GM21423 (cell line): ENCODE measurements around the gene FAM174C.

Experiments
- ATAC-seq: cut with Tn5 transposase; IDR thresholded peaks from one replicate; pipeline ENCODE4 v1.9.1; 2021; ENCODE audit warnings: mild to moderate bottlenecking, moderate library complexity; ENCODE audit not compliant: unreplicated experiment

FAM174C gene

DNA sequence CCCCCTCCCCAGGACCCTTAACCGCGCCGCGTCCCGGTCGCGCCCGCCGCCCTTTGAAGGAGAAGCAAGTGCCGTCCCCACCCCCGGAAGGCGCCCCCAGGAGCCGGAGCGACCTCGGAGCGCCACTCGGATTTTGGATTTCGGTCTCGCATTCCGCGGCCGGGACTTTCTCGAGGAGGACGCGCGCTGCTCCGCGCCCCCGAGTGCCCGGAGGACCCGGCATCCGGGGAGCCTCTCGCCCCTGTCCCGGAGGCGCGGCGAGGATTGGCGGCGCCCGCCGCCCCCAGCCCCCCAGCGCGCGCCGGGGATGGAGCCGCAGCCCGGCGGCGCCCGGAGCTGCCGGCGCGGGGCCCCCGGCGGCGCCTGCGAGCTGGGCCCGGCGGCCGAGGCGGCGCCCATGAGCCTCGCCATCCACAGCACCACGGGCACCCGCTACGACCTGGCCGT lies 25.3 kb upstream of the FAM174C start:
- no peak for ATAC-seq

DNA sequence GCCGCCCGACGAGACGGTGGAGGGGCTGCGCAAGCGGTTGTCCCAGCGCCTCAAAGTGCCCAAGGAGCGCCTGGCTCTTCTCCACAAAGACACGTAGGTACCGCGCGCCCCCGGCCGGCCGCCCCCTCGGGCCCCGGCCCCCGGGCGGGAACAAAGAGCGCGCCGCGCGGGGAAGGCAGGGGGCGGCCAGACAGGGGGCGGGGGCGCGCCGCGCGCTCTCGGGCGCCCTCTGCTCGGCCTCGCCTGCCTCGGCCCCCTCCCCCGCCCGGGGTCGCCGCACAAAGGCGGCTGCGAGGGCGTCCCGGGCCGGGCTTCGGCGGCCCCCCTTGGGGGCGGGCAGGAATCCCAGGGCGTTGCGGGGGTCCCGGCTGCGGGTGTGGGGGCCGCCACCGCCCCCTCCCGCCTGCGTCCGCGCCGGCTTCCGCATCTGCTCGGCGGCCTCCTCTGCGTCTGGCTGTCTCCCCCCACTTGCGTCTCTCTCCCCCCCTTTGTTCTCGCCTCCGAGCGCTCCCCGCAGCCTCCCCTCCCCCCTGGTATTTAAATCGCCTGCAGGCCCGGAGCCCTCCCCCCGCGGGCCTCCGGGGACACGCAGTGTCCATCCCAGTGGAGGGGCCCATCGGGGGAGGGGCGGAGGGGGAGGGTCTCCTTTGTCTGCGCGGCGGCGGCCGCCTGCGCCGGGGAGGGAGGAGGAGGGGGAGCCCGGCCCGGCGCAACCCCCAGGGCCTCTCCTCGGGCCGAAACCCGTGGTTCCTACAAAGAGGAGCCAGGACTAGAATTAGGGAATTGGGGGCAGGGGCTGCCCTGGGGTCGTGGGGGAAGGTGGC lies 24.7 kb upstream of the FAM174C start:
- no peak for ATAC-seq

DNA sequence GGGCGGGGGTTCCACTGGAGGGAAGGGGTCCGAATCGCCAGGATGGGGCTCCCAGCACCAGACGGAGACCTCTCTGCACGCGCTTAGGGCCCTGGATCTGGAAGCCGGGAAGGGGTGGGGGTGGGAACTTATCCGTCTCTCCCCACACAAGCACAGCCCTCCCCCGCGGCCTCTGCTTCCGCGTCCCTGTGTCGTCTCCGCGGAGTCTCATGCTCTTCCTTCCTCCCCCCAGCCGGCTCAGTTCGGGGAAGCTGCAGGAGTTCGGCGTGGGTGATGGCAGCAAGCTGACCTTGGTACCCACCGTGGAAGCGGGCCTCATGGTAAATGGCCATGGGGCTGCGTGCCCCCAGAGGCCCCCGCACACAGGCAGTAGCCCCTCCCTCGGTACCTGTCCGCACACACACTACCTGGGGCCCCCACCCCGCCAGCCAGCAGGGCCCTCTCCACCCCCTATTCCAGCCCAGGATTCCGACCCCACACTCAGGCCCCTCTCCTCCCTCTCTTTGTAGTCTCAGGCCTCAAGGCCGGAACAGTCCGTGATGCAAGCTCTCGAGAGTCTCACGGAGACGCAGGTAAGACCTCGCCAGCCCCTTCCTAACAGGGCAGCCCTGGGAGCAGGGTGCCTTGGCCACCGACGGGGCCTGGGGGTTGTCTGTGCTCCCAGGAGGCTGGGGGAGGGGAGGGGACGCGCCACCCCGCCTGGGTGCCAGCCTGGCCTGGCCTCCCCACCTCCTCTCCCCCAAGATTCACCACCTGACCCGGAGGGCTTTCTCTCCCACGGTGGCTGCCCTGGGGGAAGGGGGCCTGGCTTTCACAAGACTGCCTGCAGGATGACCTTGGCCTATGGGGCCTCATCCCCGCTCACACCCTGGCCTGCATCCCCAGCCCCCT lies 23.8 kb upstream of the FAM174C start:
- ATAC-seq, result no peak

DNA sequence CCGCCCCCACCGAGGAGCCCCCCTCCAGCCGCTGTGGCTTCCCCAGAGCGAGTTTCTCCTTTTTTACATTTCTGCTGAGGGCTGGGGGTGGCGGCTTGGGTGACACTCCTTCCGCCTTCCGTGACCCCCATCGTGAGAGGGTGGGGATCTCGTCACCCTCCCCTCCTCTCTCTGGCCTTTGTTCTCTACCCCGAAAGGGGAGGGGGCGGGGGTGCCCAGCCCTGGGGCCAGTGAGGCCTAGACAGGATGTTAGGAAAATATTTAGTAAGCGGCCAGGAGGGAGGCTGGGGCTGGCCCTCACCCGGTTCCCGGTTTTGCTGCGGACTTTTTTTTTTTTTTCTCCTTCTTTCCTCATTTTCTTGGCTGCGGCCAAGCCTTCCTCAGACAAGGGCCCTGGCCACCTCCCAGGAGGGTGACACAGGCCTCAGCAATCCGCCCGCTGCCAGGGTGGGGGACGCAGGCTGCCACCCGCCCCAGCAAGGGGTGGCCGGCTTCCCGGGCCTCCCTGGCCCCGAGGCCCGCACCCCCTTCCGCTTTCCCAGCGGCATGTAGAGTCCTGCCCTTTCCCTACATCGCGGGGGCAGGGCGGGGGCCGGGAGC lies 23.0 kb upstream of the FAM174C start:
- ATAC-seq, result no peak

DNA sequence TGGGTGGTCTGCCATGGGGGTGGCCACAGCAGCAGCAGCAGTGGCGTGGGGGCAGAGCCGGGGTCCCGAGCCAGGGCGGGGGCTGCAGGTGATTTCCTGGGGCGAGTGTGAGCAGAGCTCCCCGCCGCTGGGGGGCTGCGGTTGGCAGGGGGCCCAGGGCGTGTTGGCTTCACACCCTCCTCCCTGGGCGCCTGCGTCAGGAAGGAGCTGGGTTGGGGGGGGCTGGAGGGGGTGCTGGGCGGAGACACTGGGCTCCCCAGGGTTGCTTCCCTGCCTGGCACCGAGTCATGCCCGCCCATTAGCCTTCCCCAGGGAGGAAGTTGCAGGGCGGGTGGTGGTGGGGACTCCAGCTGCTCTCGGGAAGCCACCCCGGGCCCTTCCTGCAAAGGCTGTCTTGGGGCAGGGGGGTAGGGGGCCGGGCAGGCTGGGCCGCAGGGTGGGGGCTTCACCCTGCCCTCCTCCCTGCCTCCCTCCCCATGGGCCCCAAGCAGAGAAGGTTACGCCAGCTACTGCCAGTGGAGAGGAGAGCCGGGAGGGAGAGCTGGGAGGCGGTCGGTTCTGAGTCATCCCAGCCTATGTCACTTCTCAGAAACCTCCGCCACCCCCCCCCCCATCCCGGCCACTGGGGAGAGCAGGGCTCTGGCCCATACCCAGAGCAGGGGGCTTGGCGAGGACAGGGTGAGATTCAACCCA lies 22.4 kb upstream of the FAM174C start:
- no peak for ATAC-seq

DNA sequence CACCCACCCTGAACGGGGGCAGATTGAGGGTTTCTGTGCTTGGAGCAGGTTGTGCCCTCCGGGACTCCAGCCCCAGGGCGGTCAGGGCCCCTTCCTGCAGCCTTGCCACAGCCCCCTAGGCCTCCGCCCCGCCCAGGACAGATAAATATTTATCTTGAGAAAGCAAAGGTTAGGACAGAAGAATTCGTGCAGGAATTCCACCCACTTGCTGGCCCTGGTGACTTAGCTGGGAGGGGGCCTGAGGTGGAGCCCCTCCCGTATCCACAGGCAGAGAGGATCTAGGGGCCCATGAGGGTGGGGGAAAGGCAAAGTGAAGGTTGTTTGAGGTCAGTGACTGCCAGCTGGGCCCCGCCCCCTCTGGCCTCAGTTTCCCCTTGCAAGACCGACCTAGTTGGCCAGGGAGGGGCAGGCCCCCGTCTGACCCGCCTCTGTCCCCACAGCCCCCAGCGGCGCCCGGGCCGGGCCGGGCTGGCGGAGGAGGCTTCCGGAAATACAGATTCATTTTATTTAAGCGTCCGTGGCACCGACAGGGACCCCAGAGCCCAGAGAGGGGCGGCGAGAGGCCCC lies 21.7 kb upstream of the FAM174C start:
- no peak for ATAC-seq

DNA sequence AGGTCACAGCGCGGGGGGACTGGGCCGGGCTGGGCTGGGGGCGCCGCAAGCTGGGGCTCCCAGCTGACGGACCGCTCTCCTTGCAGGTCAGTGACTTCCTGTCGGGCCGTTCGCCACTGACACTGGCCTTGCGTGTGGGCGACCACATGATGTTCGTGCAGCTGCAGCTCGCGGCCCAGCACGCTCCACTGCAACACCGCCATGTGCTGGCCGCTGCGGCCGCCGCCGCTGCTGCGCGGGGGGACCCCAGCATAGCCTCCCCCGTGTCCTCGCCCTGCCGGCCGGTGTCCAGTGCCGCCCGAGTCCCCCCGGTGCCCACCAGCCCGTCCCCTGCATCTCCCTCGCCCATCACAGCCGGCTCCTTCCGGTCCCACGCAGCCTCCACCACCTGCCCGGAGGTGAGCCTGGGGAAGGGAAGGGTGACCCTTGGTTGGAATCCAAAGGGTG lies 21.2 kb upstream of the FAM174C start:
- no peak for ATAC-seq

DNA sequence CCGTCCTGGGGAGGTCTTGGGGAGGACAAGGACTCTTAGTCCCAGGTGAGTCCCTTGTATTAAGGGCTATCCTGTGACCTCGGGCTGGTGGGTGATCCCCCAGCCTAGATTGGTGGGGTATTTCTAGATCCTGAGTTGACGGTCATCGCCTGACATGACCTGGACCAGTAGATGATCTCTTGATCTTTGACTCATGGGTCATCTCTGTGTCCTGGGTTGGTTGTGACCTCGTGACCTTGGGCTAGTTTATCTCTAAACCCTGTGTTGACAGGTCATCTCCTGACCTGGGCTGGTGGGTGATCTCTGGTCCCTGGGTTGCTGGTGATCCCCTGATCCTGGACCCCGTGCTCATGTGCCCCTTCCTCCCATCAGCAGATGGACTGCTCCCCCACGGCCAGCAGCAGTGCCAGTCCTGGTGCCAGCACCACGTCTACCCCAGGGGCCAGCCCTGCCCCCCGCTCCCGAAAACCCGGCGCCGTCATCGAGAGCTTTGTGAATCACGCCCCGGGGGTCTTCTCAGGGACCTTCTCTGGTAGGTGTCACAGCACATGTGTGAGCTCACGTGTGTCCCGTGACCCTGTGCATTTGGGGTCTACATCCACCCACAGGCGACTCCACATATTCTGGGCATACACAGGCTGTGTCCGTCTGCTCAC lies 20.7 kb upstream of the FAM174C start:
- ATAC-seq, result no peak

DNA sequence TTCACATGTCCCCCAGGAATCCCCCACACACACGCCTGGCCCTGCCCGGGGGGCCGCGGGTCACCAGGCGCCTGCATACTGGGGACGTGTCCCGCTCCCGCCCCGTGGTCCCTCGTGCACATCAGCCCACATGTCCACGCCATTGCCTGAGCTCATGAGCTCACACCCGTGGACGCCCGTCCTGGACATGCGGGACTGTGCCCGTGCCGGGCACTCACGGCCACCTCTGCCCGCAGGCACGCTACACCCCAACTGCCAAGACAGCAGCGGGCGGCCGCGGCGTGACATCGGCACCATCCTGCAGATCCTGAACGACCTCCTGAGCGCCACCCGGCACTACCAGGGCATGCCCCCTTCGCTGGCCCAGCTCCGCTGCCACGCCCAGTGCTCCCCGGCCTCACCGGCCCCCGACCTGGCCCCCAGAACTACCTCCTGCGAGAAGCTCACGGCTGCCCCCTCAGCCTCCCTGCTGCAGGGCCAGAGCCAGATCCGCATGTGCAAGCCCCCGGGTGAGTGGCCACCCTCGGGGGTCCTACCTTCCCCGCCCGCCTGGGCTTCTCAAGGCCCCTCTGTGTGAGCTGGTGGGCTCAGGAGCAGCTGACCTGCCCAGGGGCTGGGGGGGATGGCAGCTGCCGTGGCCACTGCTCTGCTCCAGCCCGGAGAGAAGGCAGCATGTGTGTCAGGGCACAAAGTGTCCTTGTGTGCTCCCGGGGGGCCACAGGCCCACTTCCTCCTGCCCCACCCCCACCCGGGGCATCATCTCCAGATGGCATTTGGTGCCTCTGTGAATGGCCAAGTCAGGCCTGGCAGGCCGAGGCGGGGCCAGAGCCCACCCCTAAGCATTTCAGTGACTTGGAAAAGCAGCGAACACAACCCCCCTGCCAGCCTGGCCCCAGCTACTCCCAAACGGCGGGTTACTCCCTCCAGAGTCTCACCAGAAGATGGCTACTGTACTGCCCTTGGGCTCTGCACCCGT lies 19.9 kb upstream of the FAM174C start:
- no peak for ATAC-seq

DNA sequence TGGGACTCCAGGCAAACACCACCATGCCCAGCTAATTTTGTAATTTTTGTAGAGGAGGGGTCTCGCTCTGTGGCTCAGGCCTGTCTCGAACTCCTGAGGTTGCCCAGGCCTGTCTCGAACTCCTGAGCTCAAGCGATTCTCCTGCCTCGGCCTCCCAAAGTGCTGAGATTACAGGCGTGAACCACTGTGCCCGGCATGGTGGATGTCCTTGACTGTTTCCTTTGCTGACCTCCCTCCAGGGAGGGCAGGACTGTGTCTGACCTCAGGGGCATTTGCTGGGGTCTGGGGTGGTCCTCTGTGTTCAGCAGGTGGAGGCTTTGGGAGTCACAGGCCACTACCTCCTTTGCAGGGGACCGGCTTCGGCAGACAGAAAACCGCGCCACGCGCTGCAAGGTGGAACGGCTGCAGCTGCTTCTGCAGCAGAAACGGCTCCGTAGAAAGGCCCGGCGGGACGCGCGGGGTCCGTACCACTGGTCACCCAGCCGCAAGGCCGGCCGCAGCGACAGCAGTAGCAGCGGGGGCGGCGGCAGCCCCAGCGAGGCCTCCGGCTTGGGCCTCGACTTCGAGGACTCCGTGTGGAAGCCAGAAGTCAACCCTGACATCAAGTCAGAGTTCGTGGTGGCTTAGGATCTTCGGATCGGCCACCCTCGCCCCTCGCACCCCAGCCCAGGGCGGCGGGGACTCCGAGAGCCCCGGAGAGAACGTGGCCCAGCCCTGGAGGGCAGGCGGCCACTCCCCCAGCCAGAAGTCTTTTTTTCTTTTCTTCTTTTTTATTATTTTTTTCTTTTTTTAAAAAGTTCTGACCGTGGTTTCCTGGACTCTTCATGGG lies 18.5 kb upstream of the FAM174C start:
- no peak for ATAC-seq

DNA sequence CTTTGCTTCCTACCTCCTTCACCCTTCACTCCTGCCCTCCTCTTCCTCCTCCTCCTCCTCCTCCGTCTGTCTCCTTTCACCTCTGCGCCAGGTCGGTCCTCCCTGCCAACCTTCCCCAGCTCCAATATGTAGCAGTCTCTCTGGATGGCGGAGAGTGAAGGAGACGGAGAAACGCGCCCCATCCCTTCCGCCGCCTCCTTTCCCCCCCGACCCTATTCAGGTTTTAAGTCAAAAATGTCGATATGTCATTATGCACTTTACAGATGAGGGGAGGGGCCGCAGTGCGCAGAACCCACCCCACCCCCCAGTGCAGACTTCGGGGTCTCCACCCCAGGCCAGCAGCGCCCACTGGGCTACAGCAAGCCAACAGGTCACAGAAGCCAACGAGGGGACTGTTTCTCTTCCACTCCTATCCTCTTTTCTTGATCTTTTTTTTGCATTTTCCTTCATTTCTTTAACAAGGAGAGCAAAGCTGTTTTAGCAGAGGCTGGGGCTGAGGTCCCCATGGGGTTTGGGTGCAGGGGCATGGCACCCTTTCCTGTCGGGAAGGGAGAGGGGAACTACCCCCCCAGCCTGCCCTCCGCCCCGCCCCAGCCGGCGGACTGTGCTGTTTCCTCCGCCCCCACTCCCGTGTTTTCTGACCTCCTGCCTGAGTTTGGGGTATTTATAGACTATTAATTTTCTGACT lies 17.7 kb upstream of the FAM174C start:
- ATAC-seq, result no peak

DNA sequence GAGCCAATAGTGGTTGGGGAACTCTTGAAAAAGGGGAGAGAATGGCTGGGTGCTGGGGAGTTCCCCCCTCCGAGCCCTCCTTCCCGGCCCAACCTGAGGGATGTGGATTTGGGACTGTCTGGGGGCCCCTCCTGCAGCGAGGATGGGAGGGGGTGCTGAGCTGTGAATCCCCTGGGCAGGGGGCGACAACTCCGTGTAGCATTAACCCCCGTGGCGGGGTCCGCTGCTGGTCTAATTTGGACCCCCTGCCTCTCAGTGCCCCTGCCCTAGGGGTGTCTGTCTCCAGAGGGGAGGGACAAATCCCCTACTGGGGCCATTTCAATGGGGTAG lies 17.2 kb upstream of the FAM174C start:
- no peak for ATAC-seq

DNA sequence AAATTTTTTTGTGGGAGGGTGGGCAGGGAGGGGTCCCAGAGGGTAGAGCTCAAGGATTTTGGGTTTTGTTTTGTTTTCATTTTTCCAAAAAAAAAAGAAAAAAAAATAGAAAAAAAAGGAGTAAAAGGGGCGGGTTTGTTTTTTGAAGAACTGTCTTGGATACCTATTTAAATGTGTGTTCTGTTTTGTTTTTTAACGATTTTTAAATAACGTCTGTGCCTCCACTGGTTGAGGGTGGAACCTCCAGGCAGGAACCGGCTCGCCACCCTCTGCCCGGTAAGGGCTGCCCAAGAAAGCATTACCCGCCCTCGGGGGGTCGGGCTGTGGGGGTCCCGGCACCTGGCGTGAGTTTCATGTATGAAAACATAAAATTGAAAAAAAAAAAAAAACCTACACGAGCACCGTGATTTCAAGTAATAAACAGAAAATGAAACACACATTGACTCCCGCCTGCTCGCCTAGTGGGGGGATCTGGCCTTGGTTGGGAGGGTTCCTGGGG lies 16.6 kb upstream of the FAM174C start:
- ATAC-seq, result no peak

DNA sequence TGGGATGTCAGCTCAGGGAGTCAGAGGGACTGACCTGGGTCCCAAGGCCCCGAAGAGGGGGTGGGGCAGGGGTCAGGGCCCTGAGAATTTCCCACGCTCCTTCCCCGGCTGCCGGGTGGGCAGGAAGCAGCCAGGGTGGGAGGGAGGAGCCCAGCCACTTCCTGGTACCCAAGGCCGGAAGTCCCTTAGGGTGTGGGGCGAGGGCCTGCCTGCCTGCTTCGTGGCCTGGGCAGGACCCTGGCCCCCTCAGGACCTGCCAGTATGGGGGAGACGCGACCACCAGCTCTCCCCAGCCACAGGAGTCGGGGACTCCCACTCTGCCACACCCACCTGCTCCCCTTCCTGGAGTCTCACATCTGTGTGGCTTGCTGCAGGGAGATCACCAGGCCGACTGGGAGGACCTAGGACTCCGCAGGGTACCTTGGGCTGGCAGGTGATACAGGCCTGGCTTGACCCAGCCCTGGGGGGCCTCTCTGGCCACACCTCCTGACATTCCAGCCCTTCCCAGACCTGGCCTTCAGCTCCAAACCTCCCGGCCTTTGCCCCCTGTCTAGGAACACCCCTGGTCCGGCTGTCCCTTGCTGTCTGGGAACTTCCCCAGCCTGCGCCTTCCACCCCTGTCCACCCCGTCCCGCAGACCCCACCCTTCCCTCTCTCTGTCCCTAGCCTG lies 16.0 kb upstream of the FAM174C start:
- ATAC-seq, result peak; percentile 30

DNA sequence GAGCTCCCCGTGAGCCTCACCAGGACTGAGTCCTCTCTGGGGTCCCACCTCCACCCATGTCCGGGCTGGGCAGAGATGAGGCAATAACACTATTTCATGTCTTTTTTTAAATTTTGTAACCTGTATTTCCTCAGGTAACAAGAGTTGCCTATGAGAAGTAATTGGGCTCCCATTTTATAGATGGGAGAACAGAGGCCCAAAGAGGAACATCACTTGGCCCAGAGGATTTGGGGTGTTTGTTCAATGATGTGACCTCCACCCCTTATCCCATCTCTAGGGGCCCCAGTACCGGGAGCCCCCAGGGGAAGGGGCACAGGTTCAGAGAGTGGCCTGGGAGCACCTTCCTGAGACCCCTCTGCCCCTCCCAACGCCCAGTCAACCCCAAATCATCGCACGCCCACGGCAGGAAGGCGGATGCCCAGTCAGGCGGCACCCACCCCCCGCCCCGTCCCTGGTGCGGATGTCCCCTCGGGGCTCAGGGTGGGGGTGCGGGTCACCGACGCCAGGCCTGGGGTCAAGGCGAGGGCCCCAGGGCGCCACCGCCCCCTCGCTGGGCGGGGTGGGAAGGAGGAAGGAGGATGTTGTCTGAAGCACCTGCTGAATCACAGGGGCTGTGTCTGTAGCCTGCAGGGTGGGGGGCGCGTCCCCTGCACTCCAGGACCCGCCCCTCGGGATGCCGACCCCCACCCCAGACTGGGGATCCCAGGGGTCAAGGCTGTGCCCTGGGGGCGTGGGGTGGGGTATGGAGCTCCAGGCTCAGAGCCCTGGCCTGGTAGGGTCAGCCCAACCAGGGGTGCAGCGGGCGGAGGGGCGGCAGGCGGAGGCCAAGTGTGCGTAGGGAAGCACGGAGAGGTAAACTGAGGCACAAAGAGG lies 15.2 kb upstream of the FAM174C start:
- peak; percentile 20 for ATAC-seq
